SU-DHL-6 (cell line): ENCODE data around the gene ATG101.

Source experiments
- H2AFZ ChIP-seq: fragments of 200-600 bp; sonication (generic); 2 replicates; pipeline ENCODE4 v1.6.1; 2014; ENCODE audit warnings: low read depth, mild to moderate bottlenecking, moderate library complexity, mixed read lengths, antibody characterized with exemption, low read length; ENCODE audit not compliant: severe bottlenecking
- H3F3A ChIP-seq: fragments of 200-600 bp; shearing (Covaris generic); 2 replicates; pipeline ENCODE4 v1.6.0; 2016; ENCODE audit warnings: antibody characterized with exemption, mild to moderate bottlenecking; ENCODE audit not compliant: insufficient read depth
- H3K27ac ChIP-seq: fragments of 200-600 bp; sonication (generic); 2 replicates; pipeline ENCODE4 v1.5.1; 2016; ENCODE audit warnings: low read depth, mild to moderate bottlenecking, low read length, moderate library complexity, mixed read lengths
- H3K27me3 ChIP-seq: fragments of 200-600 bp; sonication (generic), shearing (Covaris generic); 2 replicates; pipeline ENCODE4 v1.6.0; 2014; ENCODE audit warnings: mild to moderate bottlenecking, low read length
- H3K36me3 ChIP-seq: fragments of 200-600 bp; sonication (generic); 2 replicates; pipeline ENCODE4 v1.6.1; 2014; ENCODE audit warnings: mild to moderate bottlenecking, low read length, mixed read lengths
- H3K4me2 ChIP-seq: fragments of 300-600, 200-600 bp; shearing (Covaris generic), sonication (generic); 2 replicates; pipeline ENCODE4 v1.6.0; 2014; ENCODE audit warnings: low read length, low read depth, mild to moderate bottlenecking; ENCODE audit not compliant: poor library complexity, severe bottlenecking
- H3K4me3 ChIP-seq: fragments of 200-600 bp; sonication (generic); 2 replicates; pipeline ENCODE4 v1.5.1; 2014; ENCODE audit warnings: antibody characterized with exemption, low read length, mild to moderate bottlenecking, mixed read lengths; ENCODE audit not compliant: insufficient read depth, poor library complexity, severe bottlenecking
- H3K79me2 ChIP-seq: fragments of 200-600 bp; sonication (generic); 2 replicates; pipeline ENCODE4 v1.6.1; 2014; ENCODE audit warnings: mild to moderate bottlenecking, low read length, moderate library complexity; ENCODE audit not compliant: insufficient read depth
- H3K9ac ChIP-seq: fragments of 200-600 bp; sonication (generic); 2 replicates; pipeline ENCODE4 v1.7.0; 2014; ENCODE audit warnings: mild to moderate bottlenecking, low read length
- H3K9me2 ChIP-seq: fragments of 200-600 bp; sonication (generic); replicated peaks from 2 replicates; pipeline ENCODE4 v1.6.1; 2014; ENCODE audit warnings: low read length; ENCODE audit not compliant: insufficient read depth
- H3K9me3 ChIP-seq: fragments of 200-600 bp; sonication (generic); 2 replicates; pipeline ENCODE4 v1.6.1; 2014; ENCODE audit warnings: low read length, mixed read lengths; ENCODE audit not compliant: insufficient read depth
- H4K20me1 ChIP-seq: fragments of 200-600 bp; sonication (generic); 2 replicates; pipeline ENCODE4 v1.6.1; 2014; ENCODE audit warnings: low read depth, mild to moderate bottlenecking, antibody characterized with exemption, low read length, moderate library complexity, mixed read lengths
- CTCF ChIP-seq: fragments of 200-600 bp; sonication (generic); IDR thresholded peaks from one replicate; pipeline ENCODE4 v1.5.1; 2017; ENCODE audit warnings: antibody characterized with exemption, mild to moderate bottlenecking, low read length, moderate library complexity; ENCODE audit not compliant: insufficient read depth, poor library complexity, severe bottlenecking
- EZH2phosphoT487 ChIP-seq: fragments of 200-600 bp; sonication (generic), shearing (Covaris generic); conservative IDR thresholded peaks from 2 replicates; pipeline ENCODE4 v1.6.1; 2018; ENCODE audit warnings: mild to moderate bottlenecking, antibody characterized with exemption, low read length, moderate library complexity, mixed read lengths

Gene ATG101

GRCh38 chr12:52087961-52088820 lies 18.4 kb downstream of the ATG101 start:
- no peaks in the 10 kb centered on the region for H3K27me3 ChIP-seq
- TF ChIP-seq CTCF (no peak), EZH2phosphoT487 (no peak)
- no peaks in the 10 kb centered on the region for H3K9me2 ChIP-seq
- no peak overlapping the region for H3K27ac ChIP-seq
- H4K20me1 ChIP-seq: no peaks in the 10 kb centered on the region
- no peak overlapping the region for H2AFZ ChIP-seq
- H3K36me3 ChIP-seq: no peaks in the 10 kb centered on the region
- no peak overlapping the region for H3K4me2 ChIP-seq
- no peaks in the 10 kb centered on the region for H3F3A ChIP-seq
- H3K9me3 ChIP-seq: no peaks in the 10 kb centered on the region
- H3K9ac ChIP-seq: no peak overlapping the region
- no peak overlapping the region for H3K4me3 ChIP-seq
- H3K79me2 ChIP-seq: no peaks in the 10 kb centered on the region

GRCh38 chr12:52089491-52089890 lies 19.7 kb downstream of the ATG101 start:
- H3K4me2 ChIP-seq: no peak overlapping the region
- H3K36me3 ChIP-seq: no peaks in the 10 kb centered on the region
- H3K27me3 ChIP-seq: no peaks in the 10 kb centered on the region
- H3K9me3 ChIP-seq: no peaks in the 10 kb centered on the region
- H3K4me3 ChIP-seq: no peak overlapping the region
- H3K79me2 ChIP-seq: no peaks in the 10 kb centered on the region
- no peak overlapping the region for H3K27ac ChIP-seq
- no peaks in the 10 kb centered on the region for H4K20me1 ChIP-seq
- H2AFZ ChIP-seq: no peak overlapping the region
- no peak for TF ChIP-seq CTCF
- TF ChIP-seq EZH2phosphoT487: no peak
- no peaks in the 10 kb centered on the region for H3K9me2 ChIP-seq
- no peaks in the 10 kb centered on the region for H3F3A ChIP-seq
- no peak overlapping the region for H3K9ac ChIP-seq

GRCh38 chr12:52090291-52090690 lies 20.5 kb downstream of the ATG101 start:
- Histone ChIP-seq H3F3A (no peaks in the 10 kb centered on the region), H2AFZ (no peak overlapping the region), H3K9me2 (no peaks in the 10 kb centered on the region), H4K20me1 (no peaks in the 10 kb centered on the region), H3K9ac (no peak overlapping the region), H3K79me2 (no peaks in the 10 kb centered on the region), H3K36me3 (no peaks in the 10 kb centered on the region), H3K9me3 (no peaks in the 10 kb centered on the region), H3K4me3 (no peak overlapping the region), H3K4me2 (no peak overlapping the region), H3K27ac (no peak overlapping the region), H3K27me3 (no peaks in the 10 kb centered on the region)
- TF ChIP-seq EZH2phosphoT487 (no peak), CTCF (no peak)
